HG03469 (cell line): ENCODE measurements around the gene PRSS57.
"Not testable (repeated sequence)": the region's sequence is repeated elsewhere in the genome, so short reads cannot be mapped to it uniquely, and the experiment has no call there.

Source experiments
- ATAC-seq: cut with Tn5 transposase; IDR thresholded peaks from one replicate; pipeline ENCODE4 v1.9.1; 2021; ENCODE audit warnings: mild to moderate bottlenecking, moderate library complexity, moderate number of reproducible peaks; ENCODE audit not compliant: unreplicated experiment

PRSS57 gene

GRCh38 chr19:695352-695949, at the start of gene PRSS57:
TSS of gene PRSS57 (minus strand) at chr19:695452. CDS start at chr19:695430, 22 bp downstream.
- no peak for ATAC-seq

- no peak for ATAC-seq
Measured at GRCh38 chr19:743168-743687, 48.0 kb upstream of the PRSS57 start.

- ATAC-seq = no peak
Measured at GRCh38 chr19:742540-743075, 47.4 kb upstream of the PRSS57 start.

- ATAC-seq = no peak
Measured at GRCh38 chr19:741506-742131, 46.4 kb upstream of the PRSS57 start.

- ATAC-seq = not testable (repeated sequence)
Measured at GRCh38 chr19:740816-741505, 45.7 kb upstream of the PRSS57 start.

- ATAC-seq = no peak
Measured at GRCh38 chr19:739998-740715, 44.9 kb upstream of the PRSS57 start.

- ATAC-seq = no peak
Measured at GRCh38 chr19:738509-739128, 43.4 kb upstream of the PRSS57 start.

- ATAC-seq = no peak
Measured at GRCh38 chr19:737591-738093, 42.4 kb upstream of the PRSS57 start.

- ATAC-seq = no peak
Measured at GRCh38 chr19:736125-736524, 40.9 kb upstream of the PRSS57 start.

GRCh38 chr19:734716-735115, 39.5 kb upstream of the PRSS57 start:
- ATAC-seq = no peak

GRCh38 chr19:732148-733069, 37.2 kb upstream of the PRSS57 start:
- ATAC-seq = no peak

GRCh38 chr19:731000-731399, 35.7 kb upstream of the PRSS57 start:
- ATAC-seq = no peak

GRCh38 chr19:729965-730668, 34.9 kb upstream of the PRSS57 start:
- ATAC-seq = no peak

- ATAC-seq = not testable (repeated sequence)
Measured at GRCh38 chr19:729564-729963, 34.3 kb upstream of the PRSS57 start.

GRCh38 chr19:728011-728410, 32.8 kb upstream of the PRSS57 start:
- no peak for ATAC-seq

GRCh38 chr19:726993-727956, 32.0 kb upstream of the PRSS57 start:
- ATAC-seq = no peak

GRCh38 chr19:725461-726089, 30.3 kb upstream of the PRSS57 start:
- ATAC-seq = no peak
